NCI-H187 (cell line): ENCODE measurements around the gene KISS1.

Source experiments
- DNase-seq, 2 experiments: peaks; one replicate each; lab custom pipeline; 2025; lab: John Stamatoyannopoulos, UW

The KISS1 gene

DNA sequence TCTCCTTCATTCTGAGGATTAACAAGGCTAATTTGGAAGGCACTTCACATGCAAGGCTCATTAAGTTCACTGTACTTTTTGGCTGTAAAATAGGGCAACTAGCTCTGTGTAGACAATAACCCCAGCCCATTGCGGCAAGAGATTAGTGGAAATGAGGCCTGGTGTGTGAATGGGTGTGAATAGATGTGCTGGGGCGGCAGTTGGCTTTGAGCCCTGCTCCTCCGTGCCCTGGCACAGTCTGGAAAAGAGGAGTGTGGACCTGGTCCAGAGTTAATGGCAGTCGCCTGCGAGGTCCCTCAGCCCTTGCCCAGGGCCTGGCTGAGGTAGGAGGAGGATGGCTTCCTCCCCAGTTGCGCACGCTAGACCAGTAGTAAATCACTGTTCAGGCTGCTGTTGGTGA is 4.8 kb downstream of the KISS1 start:
- no peak for DNase-seq

DNA sequence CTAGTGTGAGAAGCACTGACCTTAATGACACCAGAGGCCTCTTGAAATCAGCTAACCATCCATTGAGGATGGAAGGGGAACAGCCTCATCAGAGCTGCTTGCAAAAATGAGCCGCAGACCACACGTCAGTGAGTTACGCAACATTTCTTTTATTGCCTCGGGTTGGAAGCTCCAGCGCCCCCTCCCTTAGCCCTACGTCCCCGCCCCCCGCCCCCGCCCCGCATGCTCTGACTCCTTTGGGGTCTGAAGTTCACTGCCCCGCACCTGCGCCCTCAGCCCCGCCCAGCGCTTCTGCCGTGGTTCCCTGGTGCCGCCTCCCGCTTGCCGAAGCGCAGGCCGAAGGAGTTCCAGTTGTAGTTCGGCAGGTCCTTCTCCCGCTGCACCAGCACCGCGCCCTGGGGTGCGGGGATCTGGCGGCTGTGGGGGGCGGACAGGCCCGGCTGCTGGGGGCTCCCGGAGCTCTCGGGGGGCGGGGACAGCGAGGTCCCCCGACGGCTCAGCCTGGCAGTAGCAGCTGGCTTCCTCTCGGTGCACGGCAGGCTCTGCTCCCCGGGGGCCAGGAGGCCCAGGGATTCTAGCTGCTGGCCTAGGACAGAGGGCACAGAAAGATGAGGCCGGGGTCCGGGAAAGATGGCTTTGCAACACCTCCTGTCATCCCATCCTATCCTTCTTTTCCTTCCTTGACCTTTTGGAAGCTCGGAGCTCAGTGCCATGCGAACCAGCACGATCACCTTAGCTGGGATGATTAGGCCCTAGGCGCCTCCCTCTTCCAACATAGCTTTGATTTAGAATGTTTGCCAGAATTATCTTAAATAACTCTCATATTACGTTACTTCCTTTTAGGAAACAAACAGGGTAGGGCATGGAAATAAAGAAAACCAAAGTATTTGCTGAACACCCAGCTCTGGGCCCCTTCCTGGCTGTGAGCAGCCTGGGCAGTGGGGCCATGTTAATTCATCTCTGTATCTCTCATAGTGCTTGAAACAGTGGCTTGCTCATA is 5.8 kb downstream of the KISS1 start:
- no peak for DNase-seq

DNA sequence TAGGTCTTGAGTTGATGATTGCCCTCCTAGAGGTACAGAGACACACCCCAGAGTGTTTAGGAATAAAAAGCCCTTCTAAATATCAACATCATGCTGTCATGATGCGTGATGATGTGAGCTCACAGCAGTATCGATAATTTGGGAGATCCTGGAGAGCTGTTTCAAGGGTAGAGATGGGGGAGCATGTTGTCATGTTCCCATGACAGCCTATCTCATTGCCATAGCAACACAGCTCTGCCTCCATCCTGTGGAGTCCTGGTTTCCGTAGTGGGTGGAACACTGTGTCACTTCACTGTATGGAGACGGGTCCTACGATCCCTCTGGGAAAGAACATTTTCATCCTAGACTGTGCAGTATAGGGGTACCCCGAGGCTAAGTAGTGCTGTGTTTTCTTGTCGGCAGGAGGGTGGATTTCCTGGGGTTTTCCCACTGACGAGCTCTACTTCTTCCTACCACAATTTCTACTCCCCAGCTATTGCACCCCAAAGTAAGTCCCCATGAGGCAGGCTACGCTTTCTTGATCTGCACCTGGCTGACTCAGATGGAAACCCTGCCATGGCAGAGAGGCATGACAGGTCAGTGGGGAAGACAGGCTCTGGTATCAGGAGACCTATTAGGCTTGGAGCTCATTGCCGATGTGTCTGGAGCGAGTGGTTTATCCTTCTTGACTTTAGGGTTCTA is 7.2 kb downstream of the KISS1 start:
- DNase-seq: no peak

DNA sequence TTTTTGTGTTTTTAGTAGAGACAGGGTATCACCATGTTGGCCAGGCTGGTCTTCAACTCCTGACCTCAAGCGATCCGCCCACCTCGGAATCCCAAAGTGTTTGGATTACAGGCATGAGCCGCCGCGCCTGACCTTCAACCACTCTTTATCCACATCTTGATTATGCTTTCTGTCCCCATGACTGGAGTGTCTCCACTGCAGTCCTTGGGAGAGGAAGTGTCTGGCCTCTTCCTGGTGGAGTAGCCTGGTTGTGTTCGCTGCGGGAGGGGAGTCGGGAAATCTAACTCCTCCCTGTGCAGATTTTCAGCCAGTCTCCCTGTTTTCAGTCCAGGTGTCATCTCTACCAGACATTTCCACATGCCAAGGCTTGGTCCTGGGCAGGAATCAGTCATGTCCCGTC is 9.7 kb downstream of the KISS1 start:
- DNase-seq: no peak

DNA sequence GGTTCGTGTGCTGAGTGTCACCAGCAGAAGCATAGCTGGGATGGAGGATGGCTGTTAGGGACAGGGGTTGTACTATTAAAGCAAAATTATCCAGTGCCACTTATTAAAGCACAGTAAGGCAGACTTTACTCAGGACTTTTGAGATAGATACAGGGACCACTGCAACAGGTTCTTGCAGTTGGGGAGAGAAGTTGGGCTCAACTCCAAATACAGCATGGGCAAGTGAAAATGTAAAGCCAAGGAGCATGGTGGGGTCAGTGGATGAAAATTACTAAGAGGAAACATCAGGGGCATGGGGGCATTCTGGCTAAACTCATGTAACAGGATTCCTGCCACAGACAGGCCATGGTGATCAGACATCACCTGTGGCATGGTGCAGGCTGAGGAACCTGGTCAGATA is 15.2 kb downstream of the KISS1 start:
- no peak for DNase-seq

DNA sequence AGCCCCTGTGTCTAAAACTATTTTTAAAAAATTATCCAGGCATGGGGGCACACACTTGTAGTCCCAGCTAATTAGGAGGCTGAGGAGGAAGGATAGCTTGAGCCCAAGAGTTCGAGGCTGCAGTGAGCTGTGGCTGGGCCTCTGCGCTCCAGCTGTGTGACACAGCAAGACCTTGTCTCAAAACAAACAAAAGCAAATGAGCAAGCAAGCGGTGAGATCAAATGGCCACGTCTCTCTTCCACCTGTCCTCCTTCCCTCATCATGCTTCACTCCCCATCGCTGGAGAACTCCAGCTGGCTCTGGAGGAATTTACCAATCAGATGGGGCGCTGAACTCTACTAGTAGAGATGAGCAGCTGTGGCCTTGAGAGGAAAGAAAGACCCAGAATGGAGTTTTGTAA is 16.2 kb downstream of the KISS1 start:
- no peak for DNase-seq

DNA sequence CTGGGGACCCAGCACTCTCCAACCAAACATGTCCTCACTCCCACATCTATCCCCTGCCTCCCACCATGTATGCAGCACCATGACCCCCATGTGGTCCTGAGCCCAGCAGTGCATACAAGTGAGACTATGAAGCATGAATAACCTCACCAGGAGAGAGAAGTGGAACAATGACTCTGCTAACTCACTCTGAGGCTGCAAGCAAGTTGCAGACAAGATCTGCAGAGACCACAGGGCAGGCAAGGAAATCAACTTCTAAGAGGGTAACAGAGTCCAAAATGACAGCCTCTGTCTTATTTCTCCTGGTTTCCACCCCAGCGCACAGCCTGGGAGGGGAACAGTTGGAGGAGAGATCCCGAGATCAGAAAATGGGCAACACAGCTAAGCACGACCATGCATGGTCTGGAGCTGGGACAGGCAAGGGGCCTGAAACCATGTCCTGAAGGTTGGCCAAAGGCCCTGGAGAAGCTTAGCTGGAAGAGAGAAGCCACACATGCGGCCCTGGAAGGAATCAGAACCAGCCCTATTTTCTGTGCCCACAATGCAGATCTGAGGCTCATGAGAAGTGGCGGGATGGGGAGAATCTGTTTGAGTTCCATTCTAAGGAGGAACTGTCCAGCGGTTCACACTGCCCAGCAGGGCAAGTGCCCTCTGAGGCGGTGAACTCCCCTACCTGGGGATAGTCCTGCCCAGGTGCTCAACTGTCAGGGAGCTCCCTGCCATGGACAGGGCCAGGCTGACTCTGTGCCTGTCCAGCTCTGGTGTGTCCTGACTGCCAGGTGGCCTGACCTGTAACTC is 17.6 kb downstream of the KISS1 start:
- DNase-seq: no peak

DNA sequence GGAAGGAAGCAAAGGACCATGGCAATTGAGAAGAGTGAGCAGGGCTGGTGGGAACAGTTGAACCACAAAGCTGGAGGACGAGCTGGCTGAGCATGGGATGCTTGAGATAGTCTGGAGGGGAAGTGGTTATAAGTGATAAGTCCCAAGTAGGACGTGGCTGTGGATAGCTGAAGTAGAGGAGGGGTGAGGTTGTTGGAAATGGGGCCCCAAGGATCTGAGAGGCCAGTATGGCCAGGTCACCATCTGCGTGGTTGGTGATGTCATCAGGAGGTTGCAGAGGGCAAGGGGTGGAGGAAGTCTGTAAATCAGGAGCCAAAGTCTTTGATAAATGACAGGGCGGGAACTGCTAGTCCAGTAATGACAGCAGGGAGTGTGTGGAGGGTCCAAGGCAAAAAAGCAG is 19.2 kb downstream of the KISS1 start:
- no peak for DNase-seq

DNA sequence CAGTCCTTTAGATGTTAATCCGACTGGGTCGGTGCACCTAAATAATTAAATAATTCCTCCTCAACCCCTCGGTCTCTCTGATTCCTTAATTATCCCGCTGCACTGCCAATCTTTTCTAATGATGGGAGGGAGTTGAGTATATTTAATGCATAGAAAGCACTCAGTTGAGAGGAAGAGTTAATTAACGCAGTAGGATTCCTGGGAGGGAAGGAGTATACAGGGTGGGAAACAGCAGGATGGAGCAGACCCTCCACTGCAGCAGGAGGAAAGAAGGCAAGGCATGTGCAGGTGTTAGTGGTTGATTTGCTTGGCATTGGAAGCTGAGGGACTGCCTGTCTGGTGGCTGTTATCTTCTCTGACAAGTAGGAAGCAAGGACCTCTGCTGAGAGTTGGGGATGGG is 20.2 kb downstream of the KISS1 start:
- DNase-seq: no peak

DNA sequence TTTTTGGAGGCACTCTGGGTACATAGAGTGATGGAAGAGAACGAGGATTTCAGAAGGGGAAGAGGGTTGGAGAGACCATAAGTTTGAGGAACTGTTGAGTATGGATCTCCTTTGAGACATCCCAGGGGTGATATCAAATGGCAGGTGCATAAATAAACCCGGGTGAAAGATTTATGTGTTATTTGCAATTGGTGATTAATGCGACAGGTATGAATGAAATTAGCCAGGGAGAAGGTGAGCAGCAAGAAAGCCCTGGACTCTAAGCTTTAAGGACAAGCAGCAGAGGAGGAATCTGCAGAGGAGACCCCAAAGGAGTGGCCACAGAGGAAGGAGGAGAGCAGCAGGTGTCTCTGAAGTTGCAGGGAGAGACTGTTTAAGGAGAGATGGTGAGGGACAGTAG is 21.3 kb downstream of the KISS1 start:
- no peak for DNase-seq

DNA sequence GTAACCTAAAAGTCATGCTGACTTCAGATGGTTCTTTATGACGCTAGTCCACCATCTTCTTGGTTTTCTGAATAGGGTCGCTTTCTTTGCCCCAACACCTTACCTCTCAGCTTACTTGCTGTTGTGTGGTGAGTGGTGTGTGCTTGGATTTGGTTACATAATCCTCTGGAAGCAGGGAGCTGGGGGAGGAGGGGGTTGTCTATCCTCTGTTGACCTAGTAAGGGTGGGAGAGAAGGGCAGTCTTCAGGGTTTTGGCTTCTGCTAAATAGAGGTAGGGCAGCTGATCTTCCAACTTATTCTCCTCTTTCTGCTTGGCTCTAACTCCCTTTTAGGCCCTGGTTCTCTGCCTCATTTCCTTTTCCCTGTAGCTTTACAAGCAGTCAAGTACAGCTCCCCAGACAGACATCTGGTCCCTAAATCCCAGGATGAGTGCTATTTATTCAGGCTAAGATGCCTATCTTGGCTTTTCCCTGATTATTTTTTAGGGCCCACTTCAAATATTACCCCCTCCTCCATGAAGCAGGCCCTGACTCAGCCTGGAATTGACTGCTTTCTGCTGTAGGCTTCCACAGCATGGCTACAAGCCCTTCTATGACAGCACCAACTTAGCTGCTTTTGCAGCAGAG is 23.8 kb downstream of the KISS1 start:
- DNase-seq: no peak

DNA sequence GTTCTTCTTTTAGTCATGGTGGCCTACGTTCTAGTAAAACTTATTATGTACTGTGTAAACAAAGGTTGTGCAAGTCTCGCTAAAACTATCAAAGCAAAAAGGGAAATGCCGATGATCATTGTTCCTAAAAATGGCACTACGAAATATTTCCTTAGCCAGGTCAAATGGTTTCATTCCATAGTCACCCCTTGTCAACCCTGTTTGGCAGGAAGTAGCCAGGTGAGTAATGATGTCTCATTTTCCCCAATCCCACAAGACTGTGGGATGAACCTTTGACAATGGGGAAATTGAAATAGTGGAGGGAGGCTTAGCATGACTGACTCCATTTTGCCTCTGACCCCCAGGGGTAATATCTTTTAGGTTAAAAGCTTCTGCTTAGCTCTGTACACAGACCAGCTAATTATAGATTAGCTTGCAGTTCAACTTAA is 24.5 kb downstream of the KISS1 start:
- DNase-seq: no peak

DNA sequence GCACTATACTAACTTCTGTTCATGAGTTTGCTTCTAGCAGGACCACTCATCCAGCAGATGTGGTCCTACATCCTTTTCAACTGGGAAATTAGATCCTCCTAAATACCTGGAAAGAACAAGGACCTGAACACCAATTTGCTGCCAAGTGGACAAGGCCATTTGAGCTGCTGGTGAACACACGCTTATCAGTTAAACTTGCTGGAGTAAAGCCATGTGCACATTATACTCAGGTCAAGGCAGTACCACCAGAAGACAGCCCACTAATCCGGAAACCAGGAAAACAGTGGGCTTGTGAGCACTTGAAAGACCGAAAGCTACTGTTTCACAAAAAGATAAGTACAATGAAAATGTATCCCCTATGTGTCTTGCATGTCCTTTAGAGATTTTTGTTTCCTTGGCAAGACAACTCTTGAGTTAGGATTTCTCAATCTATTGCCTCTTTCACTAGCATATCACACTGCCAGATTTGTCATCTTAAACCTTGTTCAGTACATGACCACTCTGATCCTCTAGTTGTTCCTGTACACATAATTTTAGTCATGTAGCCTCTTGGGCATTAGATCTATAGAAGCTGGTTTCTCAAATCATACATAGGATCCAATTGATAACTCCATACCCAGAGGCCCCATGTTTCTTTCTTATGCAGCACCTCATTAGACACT is 25.7 kb downstream of the KISS1 start:
- no peak for DNase-seq

DNA sequence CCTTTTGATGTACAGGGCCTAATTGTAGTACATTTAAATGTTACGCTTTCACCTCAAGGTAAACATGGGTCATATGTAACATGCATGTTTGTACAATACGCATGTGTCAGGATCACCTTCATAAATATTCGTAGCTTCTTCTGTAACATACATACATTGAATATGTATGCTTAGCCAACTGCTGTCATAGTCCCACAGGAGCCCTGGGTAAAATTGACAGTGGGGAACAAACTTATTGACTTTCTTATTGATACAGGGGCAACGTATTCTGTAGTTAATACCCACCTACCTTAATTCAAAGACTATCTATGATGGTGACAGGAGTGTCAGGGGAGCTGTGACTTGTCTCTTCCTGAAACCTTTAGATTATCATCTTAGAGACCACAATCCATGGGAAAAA is 26.4 kb downstream of the KISS1 start:
- DNase-seq: no peak

DNA sequence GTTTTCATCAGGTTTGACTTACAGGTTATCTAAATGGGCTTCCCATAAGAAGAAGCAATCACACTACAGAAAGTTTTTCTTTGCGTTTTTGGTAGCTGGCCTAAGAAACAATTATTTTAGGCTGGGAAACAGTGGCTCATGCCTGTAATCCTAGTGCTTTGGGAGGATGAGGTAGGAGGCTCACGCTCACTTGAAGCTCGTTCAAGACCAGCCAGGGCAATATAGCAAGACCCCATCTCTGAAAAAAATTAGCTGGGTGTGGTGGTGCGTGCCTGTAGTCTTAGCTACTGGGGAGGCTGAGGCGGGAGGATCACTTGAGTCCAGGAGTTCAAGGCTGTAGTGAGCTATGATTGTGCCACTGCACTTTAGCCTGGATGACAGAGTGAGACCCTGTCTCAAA is 28.6 kb downstream of the KISS1 start:
- no peak for DNase-seq

DNA sequence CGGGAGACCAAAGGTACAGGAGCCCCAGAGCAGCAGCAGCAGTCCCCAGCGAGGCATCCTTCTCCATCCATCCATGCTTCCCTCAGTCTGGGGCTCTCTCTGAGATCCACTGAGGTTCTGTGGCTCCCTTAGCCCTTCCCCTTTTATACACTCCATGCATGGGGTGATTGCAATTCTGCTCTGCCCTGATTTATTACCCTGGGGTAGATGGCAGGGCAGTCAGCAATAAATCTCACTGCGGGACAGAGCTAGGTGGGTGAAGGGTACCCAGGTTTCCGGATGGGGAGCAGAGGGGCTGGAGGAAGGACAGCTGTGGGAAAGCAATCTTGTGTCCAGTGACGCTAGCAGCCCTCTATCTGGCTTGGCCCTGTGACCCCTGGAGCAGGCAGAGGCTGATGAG is 30.1 kb downstream of the KISS1 start, which contains the start of gene REN:
Gene REN, minus strand, starts transcription at position 119 of the 400 bp plus-strand sequence. Its CDS starts 44 bp downstream, at position 75.
- no peak for DNase-seq

DNA sequence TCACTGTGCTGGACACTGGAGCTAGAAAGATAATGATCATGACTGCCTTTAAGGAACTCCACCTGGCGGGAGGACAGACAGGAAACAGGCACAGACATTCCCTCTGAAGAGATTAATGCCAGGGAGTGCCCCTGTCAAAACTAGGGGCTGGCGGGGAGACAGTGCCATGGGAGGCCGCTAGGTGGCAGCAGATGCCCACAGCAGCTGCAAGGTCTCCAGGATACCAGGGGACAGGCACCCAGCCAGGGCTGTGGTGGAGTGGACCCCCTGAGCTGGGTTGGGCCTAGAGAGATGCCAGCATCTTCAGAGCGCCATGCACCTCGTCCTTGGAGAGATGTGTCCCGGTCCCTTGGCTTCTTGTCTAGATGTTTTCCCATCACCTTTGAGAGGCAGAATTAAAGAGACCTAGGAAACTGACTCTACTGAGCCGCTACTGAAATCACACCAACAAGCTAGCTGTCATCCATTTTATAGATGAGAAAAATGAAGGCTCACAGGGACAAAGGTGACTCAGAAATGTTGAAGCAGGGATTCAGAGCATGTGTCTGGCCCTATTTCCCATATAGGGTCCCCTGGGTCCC is 33.7 kb downstream of the KISS1 start:
- DNase-seq: peak; percentile 87 to 93

DNA sequence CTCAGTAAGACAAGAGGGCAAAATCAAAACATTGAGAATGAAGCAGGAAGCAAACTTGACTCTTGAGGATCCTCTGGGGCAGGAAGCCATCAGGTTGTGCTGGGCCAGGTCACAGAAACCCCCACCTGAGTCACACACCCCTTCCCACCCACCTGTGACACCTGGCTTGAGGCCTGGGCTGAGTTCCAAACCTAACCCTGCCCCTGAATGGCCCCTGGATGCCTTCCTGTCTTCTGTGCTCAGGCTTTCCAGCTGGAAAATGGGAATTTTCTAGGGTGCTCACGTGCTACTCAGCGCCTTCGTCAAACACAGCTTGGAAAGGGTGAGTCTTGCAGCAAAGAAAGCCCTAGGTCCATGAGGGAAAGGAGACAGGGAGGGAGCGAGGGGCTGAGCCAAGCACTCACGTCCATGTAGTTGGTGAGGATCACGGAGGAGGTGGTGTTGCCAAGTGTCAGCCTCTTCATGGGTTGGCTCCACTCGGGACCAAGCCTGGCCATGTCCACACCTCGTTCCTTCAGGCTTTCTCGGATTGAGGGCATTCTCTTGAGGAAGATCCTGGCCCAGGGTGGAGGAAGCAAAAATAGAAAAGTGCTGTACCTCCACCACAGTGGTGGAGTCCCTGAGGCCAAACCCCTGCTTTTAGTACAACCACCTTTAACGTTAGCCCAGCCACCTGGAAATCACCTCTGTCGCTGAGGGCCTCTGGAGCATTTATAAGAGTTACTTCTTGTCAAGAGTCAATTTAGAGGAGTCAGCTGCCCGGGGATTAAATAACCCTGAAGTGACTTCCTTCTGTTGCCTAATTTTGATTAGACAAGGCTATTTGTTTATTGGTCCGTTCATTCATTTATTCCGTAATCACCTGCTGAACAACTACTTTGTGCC is 34.4 kb downstream of the KISS1 start:
- no peak for DNase-seq

DNA sequence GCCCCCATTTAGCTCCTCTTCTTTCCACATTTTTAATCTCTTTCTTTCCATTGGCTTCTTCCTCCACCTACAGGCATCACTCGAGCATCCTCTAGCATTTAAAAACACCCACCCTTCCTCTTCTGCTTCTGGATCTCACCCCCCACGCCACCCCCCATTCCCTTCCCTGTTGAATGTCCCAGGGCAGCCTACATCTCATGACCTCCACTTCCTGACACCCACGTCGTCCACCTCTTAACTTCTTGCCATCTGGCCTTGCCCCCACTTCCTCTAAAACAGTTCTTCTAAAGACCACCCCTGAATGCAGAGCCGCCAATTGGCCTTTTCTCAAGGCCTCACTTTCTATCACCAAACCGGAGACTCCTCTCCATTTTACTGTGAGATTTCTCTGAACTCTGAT is 38.3 kb downstream of the KISS1 start:
- no peak for DNase-seq

DNA sequence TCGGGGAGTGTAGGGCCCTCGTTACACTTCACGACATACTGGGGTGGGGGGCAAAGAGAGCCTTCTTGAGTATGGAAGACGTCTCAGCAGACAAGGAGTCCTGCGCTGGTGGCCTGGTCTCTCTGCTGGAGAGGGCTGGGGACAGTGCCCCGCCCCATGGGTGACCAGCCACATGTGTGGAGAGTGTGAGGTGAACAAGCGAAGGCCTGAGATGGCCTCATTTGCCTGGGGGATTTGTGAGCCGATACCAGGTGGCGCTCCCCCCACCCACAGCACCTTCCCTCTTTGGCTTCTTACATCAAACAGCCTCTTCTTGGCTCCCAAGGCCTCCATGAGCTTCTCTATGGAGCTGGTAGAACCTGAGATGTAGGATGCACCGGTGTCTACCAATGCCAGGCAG is 40.4 kb downstream of the KISS1 start:
- no peak for DNase-seq
